Right lobe of liver (tissue), 6 donors: Measurements from ENCODE around the gene FOXO3B. TPM values are rescaled to one million over a fixed set of nuclear protein-coding genes. Genes with fewer than 3 reads are reported as not detected.
"Not testable (repeated sequence)": the region's sequence is repeated elsewhere in the genome, so short reads cannot be mapped to it uniquely, and the experiment has no call there.

Experiments used
- ATAC-seq, 4 donors: fragments of 200-7000 bp; cut with Tn5 transposase; one replicate each; pipeline ENCODE4 v1.9.1; 2020; ENCODE audit warnings: mild to moderate bottlenecking in 4 of 4, moderate library complexity in 4 of 4
- DNase-seq, 3 donors: peaks; one replicate each; pipeline ENCODE4 v3.0.0-alpha.2; 2020
- H3K27ac ChIP-seq, 3 donors: fragments of 200-600 bp; one replicate each; pipeline ENCODE4 v1.8.0; 2022
- H3K27me3 ChIP-seq, 2 donors: fragments of 200-600 bp; one replicate each; pipeline ENCODE4 v1.8.0; 2022
- H3K36me3 ChIP-seq, 4 donors: fragments of 200-600 bp; sonication (generic) in 1 of 4; one replicate each; pipeline versions ENCODE4 v1.5.1 to v1.8.0; 2017 to 2022; ENCODE audit warnings: control low read depth in 1 of 4
- H3K4me1 ChIP-seq, 4 donors: fragments of 200-600 bp; sonication (generic) in 1 of 4; one replicate each; pipeline versions ENCODE4 v1.5.1 to v1.8.0; 2017 to 2022; ENCODE audit warnings: control low read depth in 1 of 4
- H3K4me3 ChIP-seq, 3 donors: fragments of 200-600 bp; one replicate each; pipeline ENCODE4 v1.8.0; 2022
- H3K9me3 ChIP-seq, 4 donors: fragments of 200-600 bp; sonication (generic) in 1 of 4; one replicate each; pipeline versions ENCODE4 v1.5.1 to v1.8.0; 2017 to 2022; ENCODE audit warnings: control low read depth in 1 of 4
- WGBS: methylation state at CpG from one replicate; pipeline ENCODE4 v1.1.6; 2018; ENCODE audit warnings: low coverage, low lambda C conversion rate; ENCODE audit not compliant: insufficient coverage; ENCODE audit errors: missing lambda C conversion rate; 5-methylcytosine and 5-hydroxymethylcytosine counted together
- intact Hi-C, 2 donors: fragments of 100-400 bp; cut with DNase I; formaldehyde crosslinking; loops; one replicate each; pipeline versions ENCODE4 v1.11.2 to v1.14.1; 2022
- small RNA-seq, 2 experiments: library from RNA; depleted of rRNA; stranded (forward); fragments of <200 nt; gene quantifications; one replicate each; pipeline ENCODE3, GENCODE V24; 2016
- total RNA-seq, 6 experiments: library from RNA; depleted of rRNA in 2 of 6; stranded (reverse); fragments of >200 nt in 2 of 6; fragmentation: NEBNext Ultra II Directional in 3 of 6; extraction: Animal tissue kit (Norgen Biotek cat#: 25700) in 3 of 6; gene quantifications; one replicate each; pipeline versions ENCODE4 v1.1.0 to v1.2.4, GENCODE V29; 2016 to 2023
- donor health status: DM: no; HTN: yes; CAD: no.
- donor health status: DM: no; HTN: no; CAD: no.
- donor health status: DM: no; HTN: no; CAD: no.
- donor health status: DM: no; HTN: yes; CAD: no.
- donor health status: DM: no; HTN: yes; CAD: no.

The FOXO3B gene
- total RNA-seq, 6 experiments from 2014 or later, result 0.44 to 1.6 (median 1.1) TPM

DNA sequence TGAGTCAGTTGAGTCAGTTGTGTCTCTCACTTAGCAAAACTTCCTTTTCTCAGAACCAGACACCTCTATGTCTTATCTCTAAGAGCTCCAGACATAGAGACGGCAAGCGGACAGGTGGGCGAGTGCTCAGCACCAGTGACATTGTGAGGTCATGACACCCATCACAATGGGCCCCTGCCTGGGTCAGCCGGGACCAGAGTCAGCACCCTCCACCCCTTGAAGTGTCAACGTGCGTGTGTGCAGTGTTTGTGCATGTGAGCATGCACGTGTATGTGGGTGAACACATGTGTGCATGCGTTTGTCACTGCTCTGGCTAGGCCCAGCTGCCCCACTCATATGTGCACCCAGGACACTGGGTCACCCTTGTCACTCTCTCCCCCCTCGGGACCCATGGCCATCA lies 37.8 kb downstream of the FOXO3B start, which contains the start of gene TBC1D28:
TSS of gene TBC1D28 (minus strand) at position 101 of the 400 bp plus-strand sequence. CDS start 3,039 bp downstream, outside the sequence.
- intact Hi-C loops, ATAC-seq: not testable (repeated sequence)

GRCh38 chr17:18643124-18643523 lies 39.0 kb downstream of the FOXO3B start:
- intact Hi-C loops, result not testable (repeated sequence)

More for the DNA sequence above, 37.8 kb downstream of the FOXO3B start, which contains the start of gene TBC1D28:
- not testable (repeated sequence) for H3K27me3 ChIP-seq, H3K9me3 ChIP-seq, H3K36me3 ChIP-seq, H3K27ac ChIP-seq, H3K4me1 ChIP-seq, H3K4me3 ChIP-seq, DNase-seq
- no CpG with 5 or more reads among the region's 9 CpGs for WGBS

GRCh38 chr17:18638357-18638756 lies 43.8 kb downstream of the FOXO3B start:
- H3K9me3 ChIP-seq, H3K36me3 ChIP-seq, H3K27ac ChIP-seq, ATAC-seq, H3K27me3 ChIP-seq, H3K4me1 ChIP-seq, intact Hi-C loops, DNase-seq, H3K4me3 ChIP-seq: not testable (repeated sequence)
- 82% methylated on average over 2 of the region's 13 CpGs for WGBS

More at GRCh38 chr17:18643124-18643523, 39.0 kb downstream of the FOXO3B start:
- H3K27ac ChIP-seq, H3K4me1 ChIP-seq, H3K9me3 ChIP-seq, DNase-seq, ATAC-seq, H3K4me3 ChIP-seq, H3K27me3 ChIP-seq, H3K36me3 ChIP-seq: not testable (repeated sequence)
- WGBS, result no CpG with 5 or more reads among the region's 6 CpGs

DNA sequence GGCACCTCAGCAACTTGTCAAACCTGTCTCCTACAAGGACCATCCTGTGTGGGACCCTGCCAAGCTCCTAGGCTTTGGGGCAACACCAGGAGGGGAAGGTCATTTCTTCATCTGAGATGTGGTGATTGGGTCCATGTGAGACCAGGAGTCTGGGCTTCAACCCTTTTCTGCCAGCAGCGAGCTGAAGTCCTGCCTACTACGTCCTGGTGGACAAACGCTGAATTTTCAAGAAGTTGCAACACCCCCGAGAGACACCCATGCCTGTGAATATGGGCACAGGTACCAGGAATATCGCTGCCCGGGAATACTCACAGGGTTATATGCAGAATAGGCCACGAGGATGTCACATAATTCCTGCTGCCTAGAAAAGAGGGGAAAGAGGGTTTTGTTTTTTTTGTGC lies 45.9 kb downstream of the FOXO3B start:
- DNase-seq, H3K27ac ChIP-seq, intact Hi-C loops, H3K36me3 ChIP-seq, H3K4me1 ChIP-seq, ATAC-seq, H3K27me3 ChIP-seq, H3K9me3 ChIP-seq, H3K4me3 ChIP-seq: not testable (repeated sequence)
- no CpG with 5 or more reads among the region's 7 CpGs for WGBS

- intact Hi-C loops, H3K27ac ChIP-seq, H3K36me3 ChIP-seq, H3K27me3 ChIP-seq, DNase-seq, H3K4me3 ChIP-seq, H3K9me3 ChIP-seq, H3K4me1 ChIP-seq: not testable (repeated sequence)
- no CpG with 5 or more reads among the region's 7 CpGs for WGBS
- ATAC-seq, result peak in 1 of 4 donors; percentile 7
Observed at GRCh38 chr17:18635773-18636172, 46.3 kb downstream of the FOXO3B start.

DNA sequence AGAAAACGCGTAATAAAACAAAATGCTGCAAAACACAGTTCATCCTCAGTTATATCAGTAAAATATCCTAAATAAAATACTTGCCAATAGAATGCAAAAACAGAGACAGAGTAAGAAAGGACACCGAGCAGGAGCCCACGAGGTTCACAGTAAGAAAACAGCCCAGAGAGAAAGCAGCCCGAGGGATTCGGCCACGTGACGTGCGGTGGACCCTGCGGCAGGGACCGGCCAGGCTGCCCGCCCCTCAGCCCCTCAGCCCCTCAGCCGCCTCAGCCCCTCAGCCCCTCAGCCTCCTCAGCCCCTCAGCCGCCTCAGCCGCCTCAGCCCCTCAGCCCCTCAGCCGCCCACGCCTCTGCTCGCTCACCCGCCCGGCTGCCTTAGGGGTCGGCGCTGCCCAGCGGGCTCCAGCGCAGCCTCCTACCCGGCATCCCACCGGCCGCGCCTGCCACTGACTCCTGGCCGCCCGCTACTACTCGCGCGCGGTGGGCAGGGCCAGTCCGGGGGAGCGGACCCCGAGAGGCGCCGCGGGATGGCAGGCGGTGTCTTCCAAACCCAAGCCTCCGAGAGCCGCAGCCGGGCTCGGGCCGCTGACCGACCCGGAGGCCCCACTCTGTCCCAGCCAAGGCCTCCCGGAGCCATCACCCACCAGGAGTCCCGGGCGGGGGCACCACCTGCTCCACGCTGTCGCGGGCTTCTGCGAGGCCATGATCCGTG lies 47.4 kb downstream of the FOXO3B start:
- H3K27ac ChIP-seq, DNase-seq, intact Hi-C loops, H3K4me3 ChIP-seq, H3K4me1 ChIP-seq, H3K9me3 ChIP-seq, H3K27me3 ChIP-seq, H3K36me3 ChIP-seq: not testable (repeated sequence)
- WGBS, result 4% methylated on average over 17 of the region's 56 CpGs
- peak in 2 of 4 donors; percentile 19 to 26 for ATAC-seq

Small RNA genes within 50 kb of the gene (small RNA-seq; reads per million reads assigned to genes)
- gene AC026271.2, result 0 reads per million in 2 experiments
- 0 reads per million in 2 experiments for gene AC026271.4

Other genes with a start within 250 kb of the FOXO3B start
- 1 to 10 TPM in 1 of 6 experiments, under 1 TPM in 5; 0.16 to 1.6 (median 0.48) TPM for gene LGALS9C, start 205.5 kb downstream of the FOXO3B start, total RNA-seq
- gene TBC1D28, start 37.9 kb downstream of the FOXO3B start, total RNA-seq, result not detected
- 1 to 10 TPM in 1 of 6 experiments, under 1 TPM in 4, not detected in 1; 0.12 to 1.0 (median 0.31) TPM for gene FBXW10, start 61.7 kb upstream of the FOXO3B start, total RNA-seq
- gene TVP23B, start 98.9 kb upstream of the FOXO3B start, total RNA-seq, result 10 to 100 TPM; 19.5 to 26.5 (median 22.4) TPM
- gene PRPSAP2, start 175.8 kb upstream of the FOXO3B start, total RNA-seq, result 10 to 100 TPM; 15.8 to 19.7 (median 16.6) TPM